ENCODE results near the gene POLR3K.

The POLR3K gene

DNA sequence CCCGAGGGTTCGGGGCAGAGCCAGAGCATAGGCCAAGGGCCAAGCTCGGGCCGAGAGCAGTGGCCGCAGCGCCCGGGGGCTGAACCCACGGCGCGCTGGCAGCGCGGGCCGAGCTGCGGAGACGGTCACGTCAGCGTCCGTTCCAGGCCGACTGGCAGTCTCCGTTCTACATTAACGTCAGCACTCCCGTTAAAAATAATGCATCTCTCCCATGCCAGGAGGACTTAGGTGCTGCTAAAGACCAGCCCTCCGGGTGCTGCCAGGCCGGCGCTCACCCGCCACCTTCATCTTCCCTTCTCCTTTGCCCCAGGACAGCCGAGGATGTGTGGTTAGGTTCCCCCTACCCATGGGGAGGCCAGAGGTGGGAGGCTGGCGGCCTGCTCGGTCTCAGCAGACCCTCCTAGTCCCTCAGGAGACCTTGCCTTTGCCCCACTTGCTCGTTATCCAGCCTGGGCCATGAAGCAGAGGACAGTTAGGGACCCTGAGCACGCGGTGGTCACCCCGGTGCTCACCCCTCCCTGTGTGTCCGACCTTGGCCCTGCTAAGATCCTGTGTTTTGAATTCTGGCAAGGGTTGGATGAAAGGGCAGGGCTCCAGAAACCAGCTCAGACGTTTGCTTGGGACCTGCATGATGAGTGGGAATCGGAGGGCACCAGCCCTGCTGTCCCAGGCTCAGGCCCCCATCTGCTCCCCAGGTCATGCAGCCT, 25.2 kb upstream of the POLR3K start:
- DNase-seq = no peak

DNA sequence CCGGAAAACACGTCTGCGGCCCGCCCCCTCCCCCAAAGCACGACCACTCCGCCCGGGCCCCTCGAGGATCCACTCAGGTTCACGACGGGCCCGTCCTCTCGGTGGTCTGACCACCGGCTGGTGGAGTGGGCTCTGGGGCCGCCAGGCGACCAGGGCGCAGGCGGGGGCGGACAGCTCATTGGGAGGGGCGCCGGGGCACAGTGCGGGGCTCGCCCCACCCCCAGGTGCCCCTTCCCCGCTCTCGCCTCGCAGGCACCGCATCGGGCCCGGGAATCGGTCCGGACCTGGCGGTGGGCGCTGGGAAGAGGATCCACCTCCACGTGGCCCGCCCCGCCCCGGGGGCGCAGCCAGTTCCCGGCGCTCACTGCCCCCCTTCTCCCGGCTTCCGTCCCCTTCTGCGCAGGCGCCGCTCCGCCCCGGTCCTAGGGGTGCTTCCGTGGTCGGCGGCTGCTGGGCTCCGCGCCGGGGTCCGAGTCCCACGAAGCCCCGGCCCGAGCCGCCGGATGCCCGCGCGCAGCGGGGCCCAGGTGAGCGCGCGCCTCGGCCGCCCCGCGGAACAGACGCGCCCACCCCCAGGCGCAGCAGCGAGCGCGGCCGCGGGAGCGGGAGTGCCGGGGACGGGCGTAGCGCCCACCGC, 24.5 kb upstream of the POLR3K start, which contains the start of gene MPG:
Gene MPG (plus strand): TSS at position 419 of the 637 bp plus-strand sequence. CDS start 85 bp downstream, at position 504.
- peak; percentile 75 to 76 for DNase-seq

DNA sequence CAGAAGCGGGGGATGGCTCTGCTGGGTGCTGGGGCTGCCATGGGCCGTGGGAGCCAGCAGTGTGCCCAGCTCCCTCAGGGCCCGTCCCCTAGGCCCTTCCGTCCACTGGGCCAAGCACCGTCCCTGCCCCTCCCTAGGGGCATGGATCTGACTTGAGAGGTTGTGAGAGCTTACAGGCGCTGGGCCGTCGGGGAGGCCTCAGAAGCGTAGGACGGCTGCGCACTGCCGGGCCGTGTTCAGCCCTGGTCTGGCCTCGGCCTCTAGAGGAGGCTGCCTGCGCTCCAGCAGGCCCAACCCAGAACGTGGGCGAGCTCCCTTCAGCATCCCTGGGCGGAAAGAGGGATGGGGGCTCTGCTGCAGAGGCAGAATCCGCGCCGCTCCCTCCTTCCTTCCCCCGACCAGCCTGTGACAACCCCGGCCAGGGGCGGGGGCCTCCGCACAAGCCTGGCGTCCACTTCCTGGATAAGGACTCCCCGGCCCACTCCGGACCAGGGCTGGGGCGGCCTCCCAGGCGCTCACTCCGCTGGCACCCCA, 23.9 kb upstream of the POLR3K start:
- peak; percentile 5 to 23 for DNase-seq

DNA sequence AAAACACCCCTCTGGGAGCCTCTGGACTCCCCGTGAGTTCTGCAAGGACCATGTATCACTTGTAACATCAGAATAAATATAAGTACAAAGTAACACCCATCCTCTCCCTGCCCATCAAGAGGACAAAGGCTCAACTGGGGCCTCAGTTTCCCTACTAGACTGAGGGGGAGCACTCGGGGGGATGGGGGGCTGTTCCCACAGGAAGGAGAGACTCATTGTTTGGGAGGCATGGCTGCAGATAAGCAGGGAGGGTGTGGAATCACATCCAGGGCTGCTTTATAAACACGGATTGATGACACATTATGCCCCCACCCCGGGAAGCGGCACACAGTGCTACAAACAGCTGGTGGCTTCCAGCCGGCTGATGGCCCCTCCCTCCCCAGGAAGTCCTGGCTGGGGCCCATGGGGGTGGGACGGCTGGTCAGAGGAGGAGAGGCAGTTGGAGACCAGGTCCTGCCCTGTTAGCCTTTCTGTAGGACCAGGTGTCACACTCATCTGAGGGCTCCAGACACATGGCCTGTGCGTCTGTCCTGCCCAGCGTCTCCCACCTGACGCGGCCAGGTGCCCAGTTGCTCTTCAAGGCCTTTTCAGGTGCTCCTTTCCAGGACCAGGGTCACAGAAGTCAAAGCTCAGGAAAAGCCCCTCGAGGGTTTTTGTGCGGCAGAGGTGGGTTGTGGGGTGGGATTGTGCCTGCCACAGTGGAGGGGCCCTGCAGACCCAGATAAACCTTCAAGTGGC, 23.3 kb upstream of the POLR3K start:
- no peak for DNase-seq

DNA sequence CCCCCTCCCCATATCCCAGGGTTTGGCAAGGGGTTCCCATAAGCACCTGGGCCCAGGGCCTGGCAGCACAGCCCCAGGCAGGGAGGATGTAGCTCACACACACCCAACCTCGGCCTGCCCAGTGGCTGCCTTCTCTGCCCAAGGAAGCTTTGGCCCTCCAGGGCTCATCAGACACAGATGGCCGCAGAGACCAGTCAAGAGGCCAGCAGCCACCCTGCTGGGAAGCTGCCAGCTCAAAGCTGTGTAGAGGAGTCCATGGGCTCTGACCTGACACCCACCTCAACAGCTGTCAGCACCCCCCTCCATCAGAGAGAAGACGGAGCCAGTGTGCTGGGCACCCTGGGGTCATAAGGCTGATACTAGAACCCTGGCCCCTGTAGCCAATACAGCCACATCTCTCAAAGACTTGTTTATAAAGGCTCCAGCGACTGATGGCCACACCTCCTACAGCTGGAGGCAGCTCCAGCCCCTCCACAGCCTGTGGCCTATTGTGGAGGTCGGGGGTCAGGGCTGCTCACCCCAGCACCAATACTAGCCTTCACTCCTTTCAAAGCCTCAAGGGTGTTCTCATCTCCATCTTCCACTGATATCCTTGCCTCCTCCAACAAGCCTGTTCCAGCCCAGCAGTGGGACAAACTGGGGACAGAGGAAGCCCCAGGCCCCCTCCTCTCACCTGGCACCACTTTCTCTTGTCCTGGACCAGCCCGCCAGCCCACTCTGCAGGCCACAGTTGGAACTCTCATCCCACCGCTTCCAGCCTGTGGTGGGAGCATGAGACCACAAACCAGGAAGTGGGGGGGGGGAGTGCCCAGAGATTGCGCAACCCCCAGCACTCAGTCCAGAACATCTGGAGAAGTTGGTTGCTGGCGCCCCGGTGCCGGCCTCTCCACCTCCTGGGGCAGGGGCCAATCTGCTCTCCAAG, 22.4 kb upstream of the POLR3K start:
- DNase-seq = no peak

DNA sequence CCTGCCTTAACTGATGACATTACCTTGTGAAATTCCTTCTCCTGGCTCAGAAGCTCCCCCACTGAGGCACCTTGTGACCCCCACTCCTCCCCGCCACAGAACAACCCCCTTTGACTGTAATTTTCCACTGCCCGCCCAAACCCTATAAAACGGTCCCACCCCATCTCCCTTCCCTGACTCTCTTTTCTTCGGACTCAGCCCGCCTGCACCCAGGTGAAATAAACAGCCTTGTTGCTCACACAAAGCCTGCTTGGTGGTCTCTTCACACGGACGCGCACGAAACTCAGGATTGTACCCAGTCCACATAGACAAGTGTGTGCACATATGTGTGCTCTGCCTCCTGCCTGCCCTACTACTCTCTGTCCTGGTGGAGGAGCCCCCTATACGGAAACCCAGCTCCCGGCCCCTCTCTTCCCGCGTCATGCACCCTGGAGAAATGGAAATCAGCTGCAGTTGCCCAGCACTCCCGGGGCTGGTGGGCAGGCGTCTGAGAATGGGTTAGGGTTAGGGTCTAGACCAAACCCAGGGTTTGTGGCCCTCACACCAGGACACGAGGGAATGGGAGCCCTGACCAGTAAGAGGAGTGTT, 21.4 kb upstream of the POLR3K start:
- no peak for DNase-seq

DNA sequence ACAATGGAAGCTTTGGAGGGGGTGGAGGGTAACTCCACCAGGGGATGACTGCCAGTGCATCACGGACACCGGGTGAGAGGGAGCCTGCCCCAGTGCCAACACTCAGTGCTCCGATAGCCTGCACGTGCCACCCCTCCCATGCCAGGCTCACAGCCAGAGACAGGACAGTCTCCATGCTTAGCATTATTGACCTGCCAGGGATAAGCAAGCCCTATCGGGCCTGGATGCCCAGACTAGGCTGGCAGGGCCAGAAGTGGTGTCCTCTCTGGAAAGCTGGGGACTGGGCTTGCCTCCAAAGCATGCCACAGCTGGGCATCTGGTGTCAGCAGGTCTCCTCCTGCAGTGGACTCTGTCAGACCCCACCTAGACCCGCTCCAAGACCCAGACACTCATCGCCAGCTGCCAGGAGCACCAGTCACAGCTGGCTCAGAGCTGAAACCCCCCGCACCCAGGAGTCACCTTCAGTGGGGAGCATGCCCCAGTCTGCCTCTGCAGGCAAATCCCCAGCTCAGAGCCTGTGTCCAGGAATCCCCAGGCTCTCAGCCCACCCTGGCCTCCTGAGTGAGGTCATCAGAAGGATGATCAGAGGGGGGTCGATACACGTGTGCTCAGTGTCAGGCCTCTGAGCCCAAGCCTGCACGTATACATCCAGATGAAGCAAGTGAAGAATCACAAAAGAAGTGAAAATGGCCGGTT, 20.8 kb upstream of the POLR3K start:
- DNase-seq = no peak

DNA sequence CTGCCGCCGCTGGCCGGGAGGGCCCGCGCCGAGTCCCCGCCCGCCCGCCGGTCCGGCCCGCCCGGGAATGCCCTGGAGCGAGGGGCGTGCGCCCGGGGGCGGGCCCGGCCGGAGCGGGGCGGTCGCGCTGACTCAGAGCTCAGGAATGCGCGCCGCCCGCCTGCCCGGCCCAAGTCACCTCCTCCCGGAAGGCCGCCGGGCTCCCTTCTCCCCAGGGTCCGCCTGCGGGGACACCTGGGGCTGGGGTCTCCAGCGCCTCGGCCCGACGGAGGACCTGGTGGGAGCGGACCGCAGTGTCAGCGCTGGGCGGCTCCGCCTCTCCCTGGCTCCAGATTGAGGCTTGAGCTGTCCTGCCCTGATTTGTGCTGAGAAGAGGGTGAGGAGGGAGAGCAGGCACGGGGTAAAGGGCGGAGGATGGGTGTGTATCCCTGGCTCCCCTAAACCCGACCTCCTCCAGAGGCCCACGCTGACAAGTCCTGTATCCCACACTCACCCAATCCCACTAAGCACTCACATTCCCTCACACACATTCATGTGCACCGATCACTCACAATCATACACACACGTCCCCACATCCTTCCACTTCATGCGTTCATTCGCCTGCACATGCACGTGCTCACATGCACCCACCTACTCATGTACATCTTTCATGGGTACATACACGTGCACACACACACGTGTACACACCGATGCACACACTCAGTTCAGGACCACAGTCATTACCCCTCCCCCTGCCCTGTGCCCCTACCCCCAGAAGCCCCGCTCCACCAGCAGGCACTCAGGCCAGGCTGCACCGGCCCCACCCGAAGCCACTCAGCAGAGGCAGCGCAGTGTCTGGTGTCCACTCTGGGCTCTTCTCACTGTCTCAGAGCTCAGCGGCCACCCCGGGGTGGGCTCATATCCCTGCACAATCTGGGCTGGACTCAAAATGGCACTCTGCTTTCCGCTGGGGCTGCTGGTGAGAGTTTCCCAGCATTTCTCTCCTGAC, 19.4 kb upstream of the POLR3K start, which contains the start of gene RHBDF1:
Gene RHBDF1 (minus strand): TSS at position 71 of the 988 bp plus-strand sequence. CDS start 7,616 bp downstream, outside the sequence.
- DNase-seq = no peak

DNA sequence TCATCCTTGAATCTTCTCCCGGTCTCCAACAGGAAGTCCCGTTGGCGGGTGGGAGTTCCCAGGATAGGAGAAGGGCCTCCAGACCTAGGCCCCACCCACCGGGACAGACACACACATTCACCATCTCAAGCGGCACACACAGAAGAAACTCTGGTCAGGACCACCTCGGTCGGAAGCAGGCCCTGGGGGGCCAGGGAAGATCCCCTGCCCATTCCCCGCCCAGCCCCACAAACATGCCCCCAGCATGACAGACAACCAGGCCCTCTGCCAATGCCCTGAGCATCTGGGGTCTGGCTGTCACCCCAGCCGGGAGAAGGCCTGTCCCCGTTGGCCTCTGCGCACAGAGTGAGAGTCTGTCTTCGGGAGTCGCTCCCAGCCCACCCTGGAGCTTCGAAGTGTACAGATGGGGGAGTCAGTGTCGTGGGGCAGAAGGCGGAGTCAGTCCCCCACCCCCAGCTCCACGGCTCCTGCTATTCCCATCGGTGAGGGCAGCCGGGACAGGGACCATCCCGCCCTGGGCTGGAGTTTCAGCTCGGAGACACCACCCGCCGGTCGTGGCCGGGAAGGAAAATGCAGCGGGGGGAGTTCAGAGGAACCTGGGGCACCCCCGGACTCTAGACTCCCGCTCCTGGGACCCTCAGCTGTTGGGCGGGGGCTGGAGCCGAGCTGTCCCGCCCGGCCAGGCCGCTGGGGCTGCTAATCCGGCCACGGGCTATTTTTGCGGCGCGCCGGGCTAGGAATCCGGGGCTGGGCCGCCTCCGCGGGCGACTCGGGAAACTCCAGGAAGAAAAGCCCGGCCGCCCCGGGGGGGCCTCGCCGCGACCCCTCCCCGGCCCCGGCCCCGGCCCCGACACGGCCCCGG, 18.4 kb upstream of the POLR3K start:
- no peak for DNase-seq

DNA sequence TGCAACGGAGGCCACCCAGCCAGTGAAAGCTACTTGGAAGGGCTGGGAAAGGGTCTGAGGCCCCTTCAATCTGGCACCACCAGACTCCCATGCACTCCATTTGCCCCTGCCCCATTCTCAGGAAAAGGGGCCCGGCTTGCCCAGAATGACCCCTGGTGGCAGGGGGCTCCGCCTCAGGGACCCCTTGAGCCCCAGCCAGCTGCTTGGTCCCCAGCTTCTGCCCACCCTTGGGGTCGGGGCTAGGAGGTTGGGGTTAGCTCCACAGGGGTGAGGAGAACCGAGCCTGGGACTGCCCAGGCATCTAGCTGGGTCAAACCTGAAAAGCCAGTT, 17.8 kb upstream of the POLR3K start:
- no peak for DNase-seq

DNA sequence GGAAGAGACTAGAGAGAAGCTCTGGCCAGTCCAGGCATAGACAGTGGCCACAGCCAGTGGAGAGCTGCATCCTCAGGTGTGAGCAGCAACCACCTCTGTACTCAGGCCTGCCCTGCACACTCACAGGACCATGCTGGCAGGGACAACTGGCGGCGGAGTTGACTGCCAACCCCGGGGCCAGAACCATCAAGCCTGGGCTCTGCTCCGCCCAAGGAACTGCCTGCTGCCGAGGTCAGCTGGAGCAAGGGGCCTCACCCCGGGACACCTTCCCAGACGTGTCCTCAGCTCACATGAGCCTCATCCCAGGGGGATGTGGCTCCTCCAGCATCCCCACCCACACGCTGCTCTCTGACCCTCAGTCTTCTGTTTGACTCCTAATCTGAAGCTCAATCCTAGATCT, 15.8 kb upstream of the POLR3K start:
- no peak for DNase-seq

DNA sequence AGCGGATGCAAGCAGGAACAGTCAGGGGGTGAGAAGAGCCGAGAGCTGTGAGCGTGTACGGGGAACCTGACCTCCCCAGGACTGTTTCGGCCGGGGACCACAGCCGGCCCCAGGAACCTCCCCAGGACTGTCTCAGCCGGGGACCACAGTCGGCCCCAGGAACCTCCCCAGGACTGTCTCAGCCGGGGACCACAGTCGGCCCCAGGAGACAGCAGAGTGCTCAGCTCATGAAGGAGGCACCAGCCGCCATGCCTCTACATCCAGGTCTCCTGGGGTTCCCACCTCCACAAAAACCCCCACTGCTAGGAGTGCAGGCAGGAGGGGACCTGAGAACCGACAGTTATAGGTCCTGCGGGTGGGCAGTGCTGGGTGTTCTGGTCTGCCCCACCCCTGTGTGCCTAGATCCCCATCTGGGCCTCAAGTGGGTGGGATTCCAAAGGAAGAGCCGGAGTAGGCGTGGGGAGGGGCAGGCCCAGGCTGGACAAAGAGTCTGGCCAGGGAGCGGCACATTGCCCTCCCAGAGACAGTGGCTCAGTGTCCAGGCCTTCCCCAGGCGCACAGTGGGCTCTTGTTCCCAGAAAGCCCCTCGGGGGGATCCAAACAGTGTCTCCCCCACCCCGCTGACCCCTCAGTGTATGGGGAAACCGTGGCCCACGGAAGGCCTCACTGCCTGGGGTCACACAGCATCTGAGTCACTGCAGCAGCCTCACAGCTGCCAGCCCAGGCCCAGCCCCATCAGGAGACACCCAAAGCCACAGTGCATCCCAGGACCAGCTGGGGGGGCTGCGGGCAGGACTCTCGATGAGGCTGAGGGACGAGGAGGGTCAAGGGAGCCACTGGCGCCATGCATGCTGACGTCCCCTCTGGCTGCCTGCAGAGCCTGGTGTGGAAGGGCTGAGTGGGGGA, 14.7 kb upstream of the POLR3K start:
- DNase-seq = no peak

DNA sequence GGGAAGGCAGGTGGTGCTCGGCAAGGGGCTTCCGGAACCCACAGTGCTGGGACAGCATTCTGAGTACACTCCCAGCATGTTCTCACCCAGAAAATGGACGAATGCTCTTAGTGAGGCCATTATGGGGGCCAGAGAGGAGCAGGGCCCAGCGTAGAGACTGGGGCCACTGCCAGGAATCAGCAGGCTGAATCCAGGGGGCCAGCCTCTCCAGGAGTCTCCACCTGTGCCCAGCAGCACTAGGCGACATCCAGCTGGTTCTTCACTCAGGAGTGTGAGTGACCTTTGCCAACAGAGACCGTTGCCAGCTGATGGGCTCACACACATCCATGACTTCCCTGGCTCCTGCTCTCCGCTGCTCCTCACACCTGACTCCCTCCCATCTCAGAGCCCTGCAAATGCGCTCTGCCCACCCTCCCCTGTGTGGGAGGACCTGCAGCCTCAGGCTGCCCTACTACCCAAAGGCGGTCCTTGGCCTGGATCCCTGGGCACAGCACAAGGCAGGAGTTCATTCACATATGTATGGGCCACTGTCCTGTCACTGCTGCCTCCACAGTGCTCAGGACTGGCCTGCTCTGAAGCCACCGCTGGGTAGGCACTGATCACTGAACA, 13.9 kb upstream of the POLR3K start:
- DNase-seq = no peak

DNA sequence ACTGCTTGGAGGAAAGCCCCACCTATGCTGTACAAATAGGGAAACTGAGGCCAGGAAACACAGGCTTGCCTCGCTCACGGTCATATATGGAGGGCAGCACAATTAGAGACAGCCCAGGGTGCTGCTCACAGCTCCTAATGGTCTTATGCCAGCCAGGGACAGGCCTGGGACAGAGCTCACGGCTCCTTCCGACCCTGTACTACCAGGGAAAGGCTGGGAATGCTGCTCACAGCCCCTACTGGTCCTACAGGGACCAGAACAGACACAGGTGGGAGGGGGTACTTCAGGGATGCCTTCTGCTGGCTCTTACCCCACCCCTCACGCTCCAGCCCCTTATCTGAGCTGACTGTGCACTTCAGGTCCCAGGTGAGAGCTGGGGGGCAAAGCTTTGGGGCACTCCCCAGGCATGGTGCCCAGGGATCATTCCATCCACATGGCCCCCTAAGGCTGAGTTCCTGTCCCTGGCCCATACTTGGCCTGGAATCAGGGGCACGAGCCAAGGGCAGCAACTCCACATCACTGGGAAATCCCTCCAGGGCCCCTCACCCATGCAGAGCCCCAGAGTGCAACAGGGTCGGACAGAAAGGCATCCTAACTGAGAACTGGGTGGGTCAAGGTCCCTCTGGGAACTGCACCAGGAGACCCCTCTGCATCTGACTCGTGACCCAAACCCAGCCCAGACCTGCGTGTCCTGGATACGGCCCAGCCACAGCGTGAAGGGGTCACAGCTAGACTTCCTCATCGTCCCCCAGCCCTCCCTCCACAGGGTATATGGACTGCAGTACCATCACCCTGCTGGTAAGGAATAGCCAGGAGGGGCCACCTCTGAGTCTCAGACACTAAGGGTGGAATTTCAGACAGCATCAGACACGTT, 13.1 kb upstream of the POLR3K start:
- no peak for DNase-seq

DNA sequence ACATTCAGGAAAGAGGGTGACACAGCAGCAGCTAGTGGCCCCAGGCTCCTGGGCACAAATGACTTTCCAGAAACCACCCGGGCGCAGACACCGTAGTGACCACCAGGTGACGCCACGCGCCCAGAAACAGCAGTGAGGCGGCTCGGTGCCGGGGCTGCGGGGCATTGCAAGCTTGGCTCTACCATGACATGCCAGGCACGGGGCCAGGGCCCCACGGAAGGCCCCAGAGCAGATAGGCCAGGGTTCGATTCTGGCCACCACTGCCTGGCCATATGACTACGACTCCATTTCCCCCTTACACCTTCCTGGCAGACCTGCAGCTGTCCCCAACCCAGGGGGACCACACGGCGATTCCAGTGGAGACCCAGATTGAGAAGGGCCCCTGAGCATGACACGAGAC, 12.3 kb upstream of the POLR3K start:
- peak; percentile 79 to 82 for DNase-seq

DNA sequence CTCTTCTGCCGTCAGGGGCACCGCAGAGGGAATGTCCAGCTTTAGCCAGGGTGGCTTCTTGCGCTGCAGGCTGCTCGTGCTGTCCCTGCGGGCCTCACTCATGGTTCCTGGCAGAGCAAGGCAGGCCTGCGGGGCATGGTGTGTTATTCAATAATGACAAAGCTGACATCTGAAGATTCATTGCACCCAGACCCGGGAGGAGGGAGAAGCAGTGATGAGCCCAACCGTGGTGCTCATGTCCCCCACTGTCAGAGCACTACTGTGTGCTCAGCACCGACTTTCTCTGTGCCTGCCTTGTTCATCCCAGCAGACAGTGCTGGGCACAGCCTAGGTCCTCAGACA, 11.5 kb upstream of the POLR3K start:
- DNase-seq = no peak
